ENCODE measurements around the gene IARS1. TPM values are rescaled to one million over a fixed set of nuclear protein-coding genes. Genes with fewer than 3 reads are reported as not detected.

Gene IARS1
- total and polyA plus RNA-seq, 10 of the 15 experiments (the other 5 are each of a cell fraction or from before 2014, with no cell fraction given), result 71.0 to 227 (median 153) TPM

GRCh38 chr9:92342825-92343488 lies 49.5 kb upstream of the IARS1 start:
- H3K9me3 ChIP-seq (replicated peaks; ENCODE audit: control insufficient read depth, insufficient read depth, low read length), result peaks cover 6% of the 10 kb centered on the region; the same call in 1 of the 3 replicates
- DNase-seq (ENCODE audit: low read depth, low spot score) (no peak), FAIRE-seq (no peak), ATAC-seq (no peak)
- H3K4me1 ChIP-seq (ENCODE audit: control insufficient read depth, insufficient read depth, low read length), result no peaks in the 10 kb centered on the region
- no peak overlapping the region for H3K9ac ChIP-seq (ENCODE audit: control insufficient read depth, insufficient read depth, low read length)
- H3K4me2 ChIP-seq (ENCODE audit: control insufficient read depth, insufficient read depth), result no peak overlapping the region
- no peak overlapping the region for H3K4me3 ChIP-seq
- H2AFZ ChIP-seq (ENCODE audit: control insufficient read depth, low read depth, low read length), result no peak overlapping the region
- ChIA-PET RAD21 (ENCODE audit: unreplicated experiment) (no interaction called here), CTCF (interaction anchor here (0.6 to 1.2 kb wide), 3 partner anchors 95 to 291 kb away, joined by 3 read pairs; no protein-coding TSS in a partner anchor), POLR2A (no interaction called here), SMC1A (ENCODE audit: uncharacterized antibody, unreplicated experiment) (interaction anchor here (0.8 to 1.6 kb wide), 2 partner anchors 16 to 96 kb away, joined by 3 to 5 read pairs; no protein-coding TSS in a partner anchor)
- H4K20me1 ChIP-seq (ENCODE audit: control insufficient read depth, insufficient read depth), result no peaks in the 10 kb centered on the region
- WGBS (ENCODE audit: insufficient coverage, insufficient replicate concordance, low lambda C conversion rate, missing lambda C conversion rate), result 82% methylated on average over 1 of the region's 1 CpG
- no peaks in the 10 kb centered on the region for H3K79me2 ChIP-seq (ENCODE audit: control insufficient read depth, insufficient read depth, low read length)
- no peak overlapping the region for H3K27ac ChIP-seq (ENCODE audit: control insufficient read depth, insufficient read depth)
- H3K36me3 ChIP-seq (ENCODE audit: control insufficient read depth in 2 of 2, insufficient read depth in 2 of 2, low read length in 1 of 2), result peaks cover 4 to 20% of the 10 kb centered on the region in 2 experiments
- in situ Hi-C loops (cut with MboI), result no loop called here
- no peaks in the 10 kb centered on the region for H3K27me3 ChIP-seq (replicated peaks in 1 of 2; ENCODE audit: control insufficient read depth in 2 of 2, insufficient read depth in 2 of 2, low read length in 1 of 2)
- no TSS peak for BruUV-seq (replicated peaks)
- intact Hi-C loops (cut with micrococcal nuclease; ENCODE audit: unreplicated experiment), result no loop called here
- TF ChIP-seq MXI1 (IDR thresholded peaks at IDR 0.05; ENCODE audit: low read depth, low read length), result no peak
- TF ChIP-seq RAD51 (IDR thresholded peaks at IDR 0.05), result no peak
- no peak for TF ChIP-seq E2F4 (IDR thresholded peaks at IDR 0.05; ENCODE audit: low read depth, low read length)
- no peak for TF ChIP-seq PBX3 (IDR thresholded peaks at IDR 0.05; ENCODE audit: insufficient replicate concordance, low read depth, low read length)
- TF ChIP-seq, protein P1, sequence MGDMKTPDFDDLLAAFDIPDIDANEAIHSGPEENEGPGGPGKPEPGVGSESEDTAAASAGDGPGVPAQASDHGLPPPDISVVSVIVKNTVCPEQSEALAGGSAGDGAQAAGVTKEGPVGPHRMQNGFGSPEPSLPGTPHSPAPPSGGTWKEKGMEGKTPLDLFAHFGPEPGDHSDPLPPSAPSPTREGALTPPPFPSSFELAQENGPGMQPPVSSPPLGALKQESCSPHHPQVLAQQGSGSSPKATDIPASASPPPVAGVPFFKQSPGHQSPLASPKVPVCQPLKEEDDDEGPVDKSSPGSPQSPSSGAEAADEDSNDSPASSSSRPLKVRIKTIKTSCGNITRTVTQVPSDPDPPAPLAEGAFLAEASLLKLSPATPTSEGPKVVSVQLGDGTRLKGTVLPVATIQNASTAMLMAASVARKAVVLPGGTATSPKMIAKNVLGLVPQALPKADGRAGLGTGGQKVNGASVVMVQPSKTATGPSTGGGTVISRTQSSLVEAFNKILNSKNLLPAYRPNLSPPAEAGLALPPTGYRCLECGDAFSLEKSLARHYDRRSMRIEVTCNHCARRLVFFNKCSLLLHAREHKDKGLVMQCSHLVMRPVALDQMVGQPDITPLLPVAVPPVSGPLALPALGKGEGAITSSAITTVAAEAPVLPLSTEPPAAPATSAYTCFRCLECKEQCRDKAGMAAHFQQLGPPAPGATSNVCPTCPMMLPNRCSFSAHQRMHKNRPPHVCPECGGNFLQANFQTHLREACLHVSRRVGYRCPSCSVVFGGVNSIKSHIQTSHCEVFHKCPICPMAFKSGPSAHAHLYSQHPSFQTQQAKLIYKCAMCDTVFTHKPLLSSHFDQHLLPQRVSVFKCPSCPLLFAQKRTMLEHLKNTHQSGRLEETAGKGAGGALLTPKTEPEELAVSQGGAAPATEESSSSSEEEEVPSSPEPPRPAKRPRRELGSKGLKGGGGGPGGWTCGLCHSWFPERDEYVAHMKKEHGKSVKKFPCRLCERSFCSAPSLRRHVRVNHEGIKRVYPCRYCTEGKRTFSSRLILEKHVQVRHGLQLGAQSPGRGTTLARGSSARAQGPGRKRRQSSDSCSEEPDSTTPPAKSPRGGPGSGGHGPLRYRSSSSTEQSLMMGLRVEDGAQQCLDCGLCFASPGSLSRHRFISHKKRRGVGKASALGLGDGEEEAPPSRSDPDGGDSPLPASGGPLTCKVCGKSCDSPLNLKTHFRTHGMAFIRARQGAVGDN (IDR thresholded peaks at IDR 0.05), result no peak
- TF ChIP-seq, protein P2, sequence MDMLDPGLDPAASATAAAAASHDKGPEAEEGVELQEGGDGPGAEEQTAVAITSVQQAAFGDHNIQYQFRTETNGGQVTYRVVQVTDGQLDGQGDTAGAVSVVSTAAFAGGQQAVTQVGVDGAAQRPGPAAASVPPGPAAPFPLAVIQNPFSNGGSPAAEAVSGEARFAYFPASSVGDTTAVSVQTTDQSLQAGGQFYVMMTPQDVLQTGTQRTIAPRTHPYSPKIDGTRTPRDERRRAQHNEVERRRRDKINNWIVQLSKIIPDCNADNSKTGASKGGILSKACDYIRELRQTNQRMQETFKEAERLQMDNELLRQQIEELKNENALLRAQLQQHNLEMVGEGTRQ (IDR thresholded peaks at IDR 0.05; ENCODE audit: borderline replicate concordance, low read depth, low read length), result no peak
- no peak for TF ChIP-seq SIX5 (IDR thresholded peaks at IDR 0.05; ENCODE audit: low read depth, low read length, severe bottlenecking)
- TF ChIP-seq, protein P3, sequence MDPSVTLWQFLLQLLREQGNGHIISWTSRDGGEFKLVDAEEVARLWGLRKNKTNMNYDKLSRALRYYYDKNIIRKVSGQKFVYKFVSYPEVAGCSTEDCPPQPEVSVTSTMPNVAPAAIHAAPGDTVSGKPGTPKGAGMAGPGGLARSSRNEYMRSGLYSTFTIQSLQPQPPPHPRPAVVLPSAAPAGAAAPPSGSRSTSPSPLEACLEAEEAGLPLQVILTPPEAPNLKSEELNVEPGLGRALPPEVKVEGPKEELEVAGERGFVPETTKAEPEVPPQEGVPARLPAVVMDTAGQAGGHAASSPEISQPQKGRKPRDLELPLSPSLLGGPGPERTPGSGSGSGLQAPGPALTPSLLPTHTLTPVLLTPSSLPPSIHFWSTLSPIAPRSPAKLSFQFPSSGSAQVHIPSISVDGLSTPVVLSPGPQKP (IDR thresholded peaks at IDR 0.05; ENCODE audit: low read depth, low read length), result no peak
- no peak for TF ChIP-seq MEF2B (IDR thresholded peaks at IDR 0.05; ENCODE audit: partially characterized antibody, poor library complexity, severe bottlenecking)
